ENCODE results near the gene NAXE.
"Not testable (repeated sequence)": the region's sequence is repeated elsewhere in the genome, so short reads cannot be mapped to it uniquely, and the experiment has no call there.

Gene NAXE

DNA sequence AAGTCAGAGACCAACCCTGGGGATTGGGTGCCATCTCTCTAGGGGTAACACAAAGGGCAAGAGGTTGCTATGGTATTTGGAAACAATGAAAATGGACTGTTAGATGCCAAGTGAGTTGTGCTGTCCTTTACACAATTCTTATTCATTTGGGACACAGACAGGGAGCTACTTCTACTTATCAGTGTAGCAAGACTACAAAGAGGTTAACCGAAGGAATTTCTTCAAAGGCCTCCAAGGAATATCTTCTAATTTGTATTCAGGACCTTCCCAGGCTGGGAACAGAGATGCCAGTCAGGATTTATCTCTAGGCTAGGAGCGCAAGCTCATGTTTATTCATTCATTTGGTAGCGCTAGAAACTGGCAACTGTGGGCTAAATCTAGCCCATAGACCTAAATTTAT, 2.6 kb downstream of the NAXE start:
- no peak for DNase-seq

DNA sequence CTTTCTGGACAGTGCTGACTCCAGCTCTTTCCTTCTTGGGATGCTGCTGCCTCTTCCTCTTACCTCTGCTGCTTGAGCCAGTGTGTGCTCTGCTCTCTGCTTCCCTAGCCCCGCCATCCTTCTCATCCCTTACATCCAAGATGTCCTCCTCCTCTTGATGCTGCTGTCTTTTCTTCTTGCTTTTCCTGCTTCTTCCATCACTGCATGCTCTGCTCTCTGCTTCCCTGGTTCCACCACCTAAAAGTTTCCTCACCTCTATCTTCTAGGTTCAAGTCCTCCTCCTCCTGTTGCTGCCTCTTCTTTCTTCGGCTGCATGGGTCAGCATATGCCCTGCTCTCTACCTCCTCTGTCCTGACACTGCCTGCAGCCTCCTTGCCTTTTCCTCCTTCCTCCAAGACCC, 3.4 kb downstream of the NAXE start:
- DNase-seq = no peak

DNA sequence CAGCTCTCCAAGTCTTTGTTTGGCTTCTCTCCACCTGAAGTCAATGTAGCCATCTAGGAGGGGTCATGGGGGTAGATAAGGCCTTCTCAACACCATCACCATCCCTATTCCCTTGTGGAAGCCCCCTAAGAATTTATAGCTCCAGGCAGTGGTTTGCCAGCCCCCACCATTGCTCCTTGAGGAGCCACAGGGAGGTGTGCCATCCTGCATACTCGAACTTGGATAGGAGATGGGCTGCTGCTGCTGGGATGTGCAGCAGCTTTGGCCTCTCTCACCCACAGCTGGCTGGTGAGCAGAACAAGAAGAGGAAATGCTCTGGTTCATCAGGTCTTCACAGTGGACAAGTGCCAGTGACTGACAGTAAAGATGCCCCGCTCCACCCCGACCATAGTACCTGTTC, 4.8 kb downstream of the NAXE start:
- no peak for DNase-seq

DNA sequence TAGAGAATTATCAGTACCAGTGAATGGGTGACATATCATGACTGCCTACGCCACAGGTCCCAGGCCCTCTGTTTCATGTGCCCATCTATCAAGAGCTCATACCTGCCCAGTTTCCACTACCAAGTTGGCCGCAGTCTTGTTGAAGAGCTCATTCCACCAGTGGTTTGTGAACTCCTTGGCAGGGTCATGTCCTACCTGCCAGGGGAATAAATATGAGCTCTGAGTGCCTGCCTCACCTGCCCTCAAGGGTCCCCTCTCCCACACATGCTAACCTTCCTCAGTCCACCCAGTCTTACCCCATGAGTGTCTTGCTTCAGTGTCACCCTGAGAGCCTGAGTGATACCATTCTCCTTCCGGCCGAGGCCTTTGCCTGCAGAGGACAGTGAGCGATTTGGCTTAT, 6.5 kb downstream of the NAXE start:
- no peak for DNase-seq

DNA sequence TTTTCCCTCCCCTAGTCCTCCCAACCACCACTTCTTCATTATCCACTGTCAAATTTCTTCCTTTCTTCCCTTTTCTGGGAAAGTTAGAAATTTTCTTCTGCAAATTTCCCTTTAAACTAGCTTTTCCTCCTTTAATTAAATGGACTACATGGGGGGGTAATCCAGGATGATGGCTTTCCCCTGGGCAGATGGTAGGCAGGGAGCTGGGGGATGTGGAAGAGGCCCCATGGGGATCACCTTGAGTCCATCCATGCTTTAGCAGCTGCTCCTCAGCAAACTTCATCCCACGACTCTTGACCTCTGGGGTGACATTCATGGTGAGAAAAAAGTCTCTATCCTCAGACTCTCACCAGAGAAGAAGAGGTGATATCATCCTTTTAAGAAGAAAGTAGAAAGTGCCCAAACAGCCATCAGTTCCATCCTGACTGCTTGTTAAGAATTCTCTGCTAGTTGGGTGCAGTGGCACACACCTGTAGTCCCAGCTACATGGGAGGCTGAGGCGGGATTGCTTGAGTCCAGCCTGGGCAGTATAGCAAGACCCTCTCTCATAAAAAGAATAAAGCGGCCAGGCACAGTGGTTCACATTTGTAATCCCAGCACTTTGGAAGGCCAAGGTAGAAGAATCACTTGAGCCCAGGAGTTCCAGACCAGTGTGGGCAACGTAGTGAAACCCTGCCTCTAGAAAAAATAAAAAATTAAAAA, 7.3 kb downstream of the NAXE start:
- DNase-seq = no peak

DNA sequence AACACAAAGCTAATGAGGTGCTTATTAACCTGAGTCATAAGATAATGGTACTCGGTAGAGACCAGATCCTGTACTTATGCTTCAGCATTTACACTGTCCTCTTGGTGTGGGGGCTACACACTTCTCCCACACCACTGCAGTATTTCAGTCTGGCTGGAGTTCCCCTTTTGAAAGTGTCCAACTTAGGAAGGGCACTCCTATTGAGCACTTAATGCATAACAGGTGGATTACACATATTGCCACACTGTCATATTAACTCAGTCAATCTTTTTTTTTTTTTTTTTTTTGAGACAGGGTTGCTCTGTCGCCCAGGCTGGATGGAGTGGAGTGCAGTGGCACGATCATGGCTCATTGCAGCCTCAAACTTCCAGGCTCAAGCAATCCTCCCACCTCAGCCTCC, 8.2 kb downstream of the NAXE start:
- DNase-seq = peak; percentile 62

DNA sequence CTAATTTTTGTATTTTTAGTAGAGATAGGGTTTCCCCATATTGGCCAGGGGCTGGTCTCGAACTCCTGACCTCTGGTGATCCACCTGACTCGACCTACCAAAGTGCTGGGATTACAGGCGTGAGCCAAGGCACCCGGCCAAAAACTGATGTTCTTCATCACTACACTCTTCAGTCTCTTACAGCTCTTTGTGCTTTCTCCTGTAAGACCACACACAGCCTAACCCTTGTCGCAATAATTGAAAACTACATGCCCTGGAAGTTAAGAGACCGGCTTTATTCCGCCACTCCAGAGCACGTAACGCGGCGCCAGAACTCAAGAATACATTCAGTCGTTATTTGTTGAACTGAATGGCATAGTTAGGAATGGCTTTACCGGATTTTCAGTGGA, 9.2 kb downstream of the NAXE start:
- no peak for DNase-seq

DNA sequence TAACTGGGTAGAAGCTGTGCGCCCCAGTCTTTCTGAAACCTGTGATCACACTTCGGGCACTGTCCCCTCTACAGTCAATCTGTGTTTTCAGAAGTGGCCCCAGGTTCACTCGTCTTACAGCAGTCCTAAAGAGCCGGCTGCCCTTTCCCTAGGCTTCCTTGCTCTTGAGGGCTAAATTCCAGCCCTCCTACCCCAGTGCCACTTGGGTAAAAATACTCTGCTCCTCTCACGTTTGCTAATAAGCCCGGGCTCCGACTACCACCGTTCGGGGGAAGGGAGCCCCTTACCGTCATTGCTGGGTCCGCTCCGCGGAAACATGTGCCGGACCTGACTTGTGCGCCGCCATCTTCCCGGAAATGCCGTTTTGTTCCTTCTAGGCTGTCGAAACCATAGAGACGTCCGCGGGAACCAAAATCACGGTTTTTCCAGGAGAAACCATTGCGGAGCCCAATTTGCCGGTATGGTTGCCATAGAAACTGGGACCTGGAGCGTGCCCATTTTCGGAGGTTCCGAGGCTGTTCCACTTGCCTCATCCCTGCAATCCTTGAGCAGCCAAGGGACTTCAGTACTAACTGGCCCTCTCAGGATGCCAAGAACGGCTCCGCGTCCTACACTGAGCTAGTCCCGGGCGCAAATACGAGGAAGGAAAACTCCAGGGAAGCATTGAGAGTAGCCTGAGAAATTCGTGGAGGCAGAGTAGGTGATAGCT, 9.7 kb downstream of the NAXE start, which contains the start of gene GPATCH4:
GPATCH4 (minus strand) TSS at position 358 of the 709 bp plus-strand sequence.
- DNase-seq = no peak

DNA sequence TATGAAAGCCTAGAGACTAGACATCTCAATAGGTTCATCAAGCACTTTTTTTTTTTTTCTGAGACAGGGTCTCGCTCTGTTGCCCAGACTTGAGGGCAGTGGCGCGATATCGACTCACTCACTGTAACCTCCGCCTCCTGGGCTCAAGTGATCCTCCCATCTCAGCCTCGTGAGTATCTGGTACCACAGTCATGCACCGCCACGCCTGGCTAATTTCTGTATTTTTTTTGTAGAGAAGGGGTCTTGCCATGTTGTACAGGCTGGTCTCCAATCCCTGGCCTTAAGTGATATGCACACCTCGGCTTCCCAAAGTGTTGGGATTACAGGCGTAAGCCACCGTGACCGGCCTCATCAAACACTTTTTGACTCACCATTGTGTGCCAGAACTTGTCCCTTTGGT, 10.3 kb downstream of the NAXE start:
- DNase-seq = no peak

DNA sequence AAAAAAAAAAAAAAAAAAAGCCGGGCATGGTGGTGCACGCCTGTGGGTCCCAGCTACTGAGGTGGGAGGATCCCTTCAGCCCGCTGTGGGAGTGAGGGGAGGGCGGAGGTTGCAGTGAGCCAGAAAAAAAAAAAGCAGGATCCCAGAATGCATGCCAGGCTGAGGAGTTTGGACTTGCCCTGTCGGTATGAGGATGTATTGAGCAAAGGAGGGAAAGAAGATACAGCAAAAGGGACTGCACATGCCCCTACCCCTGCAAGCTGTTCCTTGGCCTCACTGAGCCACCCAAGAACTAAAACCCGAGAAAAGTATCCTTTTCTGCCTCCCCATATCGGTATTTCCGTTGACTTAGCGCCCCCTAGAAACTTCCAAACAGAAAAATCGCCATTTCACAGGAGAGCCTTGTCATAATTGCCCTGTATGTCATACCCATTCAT, 11.0 kb downstream of the NAXE start:
- DNase-seq = no peak

DNA sequence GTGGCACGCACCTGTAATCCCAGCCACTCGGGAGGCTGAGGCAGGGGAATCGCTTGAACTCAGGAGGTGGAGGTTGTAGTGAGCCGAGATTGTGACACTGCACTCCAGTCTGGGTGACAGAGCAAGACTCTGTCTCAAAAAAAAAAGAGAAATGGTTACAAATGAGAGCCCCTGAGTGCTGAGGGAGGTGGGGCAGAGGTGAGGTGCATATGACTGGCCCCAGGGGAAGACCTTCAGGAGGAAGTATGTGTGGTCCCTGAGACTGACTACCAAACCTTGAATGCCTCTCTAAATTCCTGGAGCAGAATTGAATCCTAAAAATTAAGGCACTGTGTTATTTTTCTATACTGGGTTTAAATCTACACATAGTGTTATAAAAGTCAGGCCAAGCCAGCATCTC, 15.8 kb downstream of the NAXE start:
- DNase-seq = not testable (repeated sequence)

DNA sequence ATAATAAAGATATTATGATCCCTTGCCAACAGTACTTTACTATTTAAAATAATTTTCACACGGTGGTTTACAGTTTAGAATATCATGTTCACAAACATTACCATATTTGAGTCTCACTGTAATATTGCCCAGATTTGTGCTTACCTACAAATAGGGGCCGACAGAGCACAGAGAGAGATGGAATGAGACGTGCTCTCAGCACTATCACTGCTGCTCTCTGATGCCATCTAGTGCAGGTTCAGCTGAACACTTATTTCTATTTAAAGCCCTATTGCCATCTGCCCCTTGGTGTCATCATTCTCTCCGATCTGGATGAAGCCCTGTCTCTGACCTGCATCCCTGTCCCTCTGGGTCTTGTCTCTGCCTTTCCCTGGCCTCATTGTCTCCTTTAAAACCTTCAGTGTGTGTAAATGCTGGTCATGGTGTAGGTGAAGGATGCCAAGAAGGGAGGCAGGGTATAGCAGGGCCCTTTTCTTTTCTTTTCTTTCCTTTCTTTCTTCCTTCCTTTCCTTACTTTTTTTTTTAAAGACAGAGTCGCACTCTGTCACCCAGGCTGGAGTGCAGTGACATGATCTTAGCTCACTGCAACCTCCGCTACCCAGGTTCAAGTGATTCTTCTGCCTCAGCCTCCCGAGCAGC, 16.6 kb downstream of the NAXE start:
- DNase-seq = peak; percentile 84

DNA sequence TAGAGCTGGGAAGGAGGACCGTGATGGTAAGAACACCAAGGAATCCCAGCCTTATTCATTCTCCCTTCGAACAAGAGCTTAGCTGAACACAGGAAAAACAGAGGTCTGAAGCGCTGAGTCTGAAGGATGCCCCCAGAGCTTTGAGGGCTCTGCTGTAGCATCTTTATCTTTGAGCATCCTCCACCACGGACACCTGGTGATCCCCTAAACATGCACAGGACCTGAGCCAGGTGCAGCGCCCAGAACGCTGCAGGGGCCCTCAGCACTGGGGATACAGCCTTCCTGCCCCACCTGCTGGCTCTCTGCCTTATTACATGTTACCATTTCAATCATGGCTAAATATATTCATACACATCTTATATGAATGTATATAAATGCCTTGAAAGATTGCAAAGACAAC, 17.4 kb downstream of the NAXE start:
- no peak for DNase-seq

DNA sequence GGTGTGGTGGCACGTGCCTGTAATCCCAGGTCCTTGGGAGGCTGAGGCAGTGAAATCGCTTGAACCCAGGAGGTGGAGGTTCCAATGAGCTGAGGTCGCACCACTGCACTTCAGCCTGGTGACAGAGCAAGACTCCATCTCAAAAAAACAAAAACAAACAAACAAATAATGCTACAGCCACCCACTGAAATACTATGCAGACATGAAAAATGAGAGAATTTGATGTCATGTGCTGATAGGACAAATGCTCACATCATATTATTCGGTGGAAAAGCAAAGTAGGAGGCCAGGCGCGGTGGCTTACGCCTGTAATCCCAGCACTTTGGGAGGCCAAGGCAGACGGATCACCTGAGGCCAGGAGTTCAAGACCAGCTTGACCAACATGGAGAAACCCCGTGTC, 18.5 kb downstream of the NAXE start:
- DNase-seq = not testable (repeated sequence)

DNA sequence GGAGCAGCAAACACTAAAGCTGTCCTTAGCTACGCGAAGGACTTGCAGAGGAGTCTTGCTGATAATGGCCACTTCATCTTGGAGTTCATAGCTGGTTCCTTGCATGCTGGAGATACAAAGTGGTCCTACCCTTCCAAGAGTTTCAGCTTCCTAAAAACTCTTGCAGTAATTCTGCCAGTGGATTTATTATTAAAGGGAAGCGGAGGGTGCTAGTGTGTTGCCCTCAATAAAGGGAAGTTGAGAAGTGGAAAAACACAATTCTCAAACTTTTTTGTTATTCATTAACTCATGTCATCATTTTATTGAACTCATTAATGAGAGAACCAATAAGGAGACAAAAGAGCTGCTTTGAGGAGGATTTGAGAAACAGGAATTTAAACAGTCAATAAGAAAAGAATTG, 21.1 kb downstream of the NAXE start:
- no peak for DNase-seq

DNA sequence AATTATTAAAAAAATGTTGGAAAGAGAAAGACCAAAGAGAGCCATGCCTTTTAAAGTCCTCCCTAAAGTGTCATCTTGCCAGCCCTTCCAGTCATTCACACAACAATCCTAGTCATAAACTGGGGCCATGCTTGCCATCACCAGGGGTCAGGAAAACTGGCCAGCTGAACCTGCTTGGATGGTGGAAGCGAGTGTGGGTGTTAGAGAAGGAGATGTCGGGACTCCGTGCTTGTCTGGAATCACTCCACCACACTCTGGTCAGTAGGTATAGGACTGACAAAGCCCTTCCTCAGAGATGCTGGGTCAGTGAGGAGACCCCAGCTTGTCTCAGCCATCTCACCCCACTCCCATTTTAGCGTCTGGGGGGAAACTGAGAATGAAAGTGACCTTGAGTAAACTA, 24.4 kb downstream of the NAXE start:
- DNase-seq = no peak

DNA sequence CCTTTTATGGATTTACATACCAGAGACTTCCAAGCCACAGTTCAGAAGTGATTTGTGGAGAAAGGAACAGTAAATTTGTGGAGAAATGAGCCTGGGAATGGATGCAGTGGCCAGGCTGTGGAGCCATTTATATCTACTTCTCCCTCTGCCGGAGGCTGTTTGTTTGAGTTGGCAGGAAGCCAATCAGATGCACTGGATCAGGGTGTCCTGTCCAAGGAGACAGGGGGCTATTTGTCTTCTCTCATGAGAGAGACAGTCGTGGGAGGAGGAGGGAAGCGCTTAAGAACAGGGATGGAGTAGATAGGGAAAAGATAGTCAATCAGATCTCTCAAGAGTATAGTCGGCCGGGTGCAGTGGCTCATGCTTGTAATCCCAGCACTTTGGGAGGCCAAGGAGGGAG, 24.9 kb downstream of the NAXE start:
- DNase-seq = no peak

DNA sequence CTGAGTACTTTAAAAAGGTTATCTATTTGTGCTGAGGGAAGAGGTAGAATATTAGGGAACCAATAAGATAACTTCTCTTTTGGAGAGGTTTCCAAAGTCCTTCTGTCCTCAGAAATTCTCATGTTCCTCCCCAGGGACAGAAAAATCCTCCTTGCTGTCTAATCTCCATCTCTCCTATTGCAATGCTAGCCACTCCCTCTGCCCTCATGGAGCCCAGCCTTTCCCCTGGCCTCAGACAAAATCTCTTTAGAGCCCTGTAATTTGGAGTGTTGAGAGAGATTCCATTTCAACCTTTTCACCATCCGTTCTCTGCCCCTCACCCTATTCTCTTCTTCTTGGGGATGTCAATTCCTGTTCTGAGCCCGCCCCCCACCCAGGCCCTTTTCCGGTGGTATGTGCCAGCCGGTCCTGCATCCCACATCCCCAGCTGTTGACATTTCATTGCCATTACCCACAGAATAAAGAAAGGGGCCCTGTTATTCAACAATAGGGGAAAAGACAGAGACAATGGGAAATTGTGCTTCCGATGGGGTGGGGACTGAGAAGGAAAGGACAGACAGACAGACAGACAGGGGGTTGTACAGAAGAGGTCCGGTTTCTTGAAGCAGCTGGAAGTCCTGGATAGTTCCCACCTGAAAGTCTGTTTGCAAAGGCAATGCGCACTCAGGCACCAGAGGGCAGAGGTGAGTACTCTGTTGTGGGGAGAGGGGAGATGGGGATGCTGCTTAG, 27.4 kb downstream of the NAXE start, which contains the start of gene HAPLN2:
HAPLN2 (plus strand) TSS at position 563 of the 729 bp plus-strand sequence. CDS start 4,076 bp downstream, outside the sequence.
- no peak for DNase-seq

DNA sequence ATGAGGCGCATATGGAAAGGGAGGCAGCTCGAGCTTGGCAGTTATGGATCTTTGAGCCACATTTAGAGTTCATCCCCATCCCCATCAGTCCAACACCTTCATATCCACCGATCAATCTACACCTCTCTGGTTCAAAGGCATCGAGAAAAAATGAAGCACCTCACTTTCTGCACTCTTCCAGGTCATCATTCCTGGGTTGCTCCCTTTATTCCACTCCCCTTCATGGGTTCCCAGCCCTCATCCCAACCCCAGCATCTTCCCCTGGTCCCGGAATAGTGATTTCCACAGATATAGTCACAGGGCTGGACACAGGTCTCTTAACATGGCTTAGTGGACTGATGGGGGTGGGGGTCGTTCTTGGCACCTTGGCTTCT, 28.0 kb downstream of the NAXE start:
- DNase-seq = no peak

DNA sequence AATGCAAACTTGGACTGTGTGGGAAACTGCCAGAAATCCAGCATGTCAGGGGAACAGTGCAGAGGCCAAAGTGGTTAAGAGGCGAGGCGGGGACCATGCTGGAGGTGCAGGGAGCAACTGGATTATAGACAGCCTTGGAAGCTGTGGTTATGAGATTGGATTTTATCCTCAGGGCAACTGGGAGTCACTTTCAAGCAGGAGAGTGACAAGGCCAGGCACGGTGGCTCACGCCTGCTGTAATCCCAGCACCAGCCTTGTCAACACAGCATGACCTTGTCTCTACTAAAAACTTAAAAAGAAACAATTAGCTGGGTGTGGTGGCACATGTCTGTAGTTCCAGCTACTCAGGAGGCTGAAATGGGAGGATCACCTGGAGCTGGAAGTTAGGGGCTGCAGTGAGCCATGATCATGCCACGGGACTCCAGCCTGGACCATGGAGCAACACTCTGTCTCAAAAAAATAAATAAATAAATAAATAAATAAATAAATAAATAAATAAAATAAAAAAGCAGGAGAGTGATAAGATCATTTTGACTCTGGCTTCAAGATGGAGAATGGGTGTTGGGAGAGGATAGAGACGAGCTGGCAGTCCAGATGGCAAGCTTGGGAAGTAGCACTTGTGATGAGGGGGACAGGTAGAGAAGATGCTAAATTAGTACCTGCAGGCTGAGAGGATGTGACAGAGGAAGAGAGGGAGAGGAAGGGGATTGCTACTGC, 31.2 kb downstream of the NAXE start:
- DNase-seq = no peak

DNA sequence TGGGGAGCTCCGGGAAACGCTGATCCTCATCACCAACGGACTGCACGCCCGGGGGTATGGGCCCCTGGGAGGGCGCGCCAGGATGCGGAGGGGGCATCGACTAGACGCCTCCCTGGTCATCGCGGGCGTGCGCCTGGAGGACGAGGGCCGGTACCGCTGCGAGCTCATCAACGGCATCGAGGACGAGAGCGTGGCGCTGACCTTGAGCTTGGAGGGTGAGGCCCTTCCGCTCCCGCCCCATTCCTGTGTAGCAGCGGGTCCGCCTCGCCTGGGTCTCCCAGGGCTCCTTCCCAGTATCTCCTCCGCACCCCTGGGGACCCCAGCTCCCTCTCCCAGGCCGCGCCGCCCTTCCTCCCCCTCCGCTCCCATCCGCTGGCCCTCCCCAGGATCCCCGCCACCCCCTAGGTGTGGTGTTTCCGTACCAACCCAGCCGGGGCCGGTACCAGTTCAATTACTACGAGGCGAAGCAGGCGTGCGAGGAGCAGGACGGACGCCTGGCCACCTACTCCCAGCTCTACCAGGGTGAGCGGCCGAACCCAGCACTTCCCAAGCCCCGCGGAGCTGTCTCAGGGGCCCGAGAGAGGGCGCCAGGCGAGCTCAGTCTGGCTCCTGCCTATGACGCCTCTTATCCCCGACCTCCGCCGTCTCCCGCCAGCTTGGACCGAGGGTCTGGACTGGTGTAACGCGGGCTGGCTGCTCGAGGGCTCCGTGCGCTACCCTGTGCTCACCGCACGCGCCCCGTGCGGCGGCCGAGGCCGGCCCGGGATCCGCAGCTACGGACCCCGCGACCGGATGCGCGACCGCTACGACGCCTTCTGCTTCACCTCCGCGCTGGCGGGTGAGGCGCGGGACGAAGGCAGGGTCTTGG, 32.6 kb downstream of the NAXE start:
- DNase-seq = no peak
